K562 (cell line): ENCODE measurements around the gene SMAD1.

Experiments used
- PTRF ChIP-seq: fragments of 450-650 bp; IDR thresholded peaks from 2 replicates; pipeline ENCODE4 v1.6.1; 2016; ENCODE audit warnings: mild to moderate bottlenecking, missing genetic modification characterization, missing compliant biosample characterization
- TF ChIP-seq, protein P1 (sequence below), 3 experiments: IDR thresholded peaks in 2 of 3; conservative IDR thresholded peaks in 1 of 3; 2 replicates each; pipeline ENCODE4 v1.5.1; 2011 to 2012; ENCODE audit warnings: low read length in 3 of 3, mild to moderate bottlenecking in 3 of 3, control low read depth in 2 of 3, improper control_type of control experiment in 1 of 3, inconsistent platforms in 1 of 3, low read depth in 1 of 3, mixed read lengths in 1 of 3, moderate library complexity in 1 of 3; ENCODE audit not compliant: insufficient read depth in 2 of 3

- TF ChIP-seq, protein P1, sequence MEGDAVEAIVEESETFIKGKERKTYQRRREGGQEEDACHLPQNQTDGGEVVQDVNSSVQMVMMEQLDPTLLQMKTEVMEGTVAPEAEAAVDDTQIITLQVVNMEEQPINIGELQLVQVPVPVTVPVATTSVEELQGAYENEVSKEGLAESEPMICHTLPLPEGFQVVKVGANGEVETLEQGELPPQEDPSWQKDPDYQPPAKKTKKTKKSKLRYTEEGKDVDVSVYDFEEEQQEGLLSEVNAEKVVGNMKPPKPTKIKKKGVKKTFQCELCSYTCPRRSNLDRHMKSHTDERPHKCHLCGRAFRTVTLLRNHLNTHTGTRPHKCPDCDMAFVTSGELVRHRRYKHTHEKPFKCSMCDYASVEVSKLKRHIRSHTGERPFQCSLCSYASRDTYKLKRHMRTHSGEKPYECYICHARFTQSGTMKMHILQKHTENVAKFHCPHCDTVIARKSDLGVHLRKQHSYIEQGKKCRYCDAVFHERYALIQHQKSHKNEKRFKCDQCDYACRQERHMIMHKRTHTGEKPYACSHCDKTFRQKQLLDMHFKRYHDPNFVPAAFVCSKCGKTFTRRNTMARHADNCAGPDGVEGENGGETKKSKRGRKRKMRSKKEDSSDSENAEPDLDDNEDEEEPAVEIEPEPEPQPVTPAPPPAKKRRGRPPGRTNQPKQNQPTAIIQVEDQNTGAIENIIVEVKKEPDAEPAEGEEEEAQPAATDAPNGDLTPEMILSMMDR (IDR thresholded peaks at IDR 0.05 in 2 of 3, conservative IDR thresholded peaks at IDR 0.05 in 1 of 3; ENCODE audit: insufficient read depth in 2 of 3, low read depth in 1 of 3, low read length in 3 of 3) = no peak
- no peak for TF ChIP-seq PTRF (tag)
Measured at GRCh38 chr4:145451895-145452294, 29.8 kb upstream of the SMAD1 start.
